HEK293 (cell line): Measurements from ENCODE around the gene CCNY.

Experiments used
- CTCF ChIA-PET: fragments of 350-600 bp; formaldehyde crosslinking; extraction: SDS; loops from one replicate; lab custom pipeline; 2021; ENCODE audit warnings: antibody characterized with exemption; lab: Yijun Ruan, JAX
- POLR2A ChIA-PET: fragments of 300-600 bp; formaldehyde crosslinking; extraction: SDS; loops from one replicate; lab custom pipeline; 2020; ENCODE audit warnings: antibody characterized with exemption, inconsistent platforms; lab: Yijun Ruan, JAX
- H3K27ac ChIP-seq: fragments of 200-500 bp; sonication (Bioruptor generic); 2 replicates; pipeline ENCODE4 v1.5.1; 2014; ENCODE audit warnings: low read depth, low read length, control low read depth, inconsistent platforms; ENCODE audit errors: extremely low read depth
- H3K36me3 ChIP-seq, 2 experiments: fragments of 200-500 bp in 1 of 2; sonication (Bioruptor generic) in 1 of 2; 1 replicate in 1 of 2; 2 replicates in 1 of 2; pipeline ENCODE4 v1.5.1; 2014 to 2017; ENCODE audit warnings: inconsistent platforms in 2 of 2, low read length in 2 of 2; ENCODE audit not compliant: control insufficient read depth in 2 of 2, insufficient read depth in 1 of 2
- H3K4me1 ChIP-seq: fragments of 200-500 bp; sonication (Bioruptor generic); 2 replicates; pipeline ENCODE4 v1.5.1; 2014; ENCODE audit warnings: mild to moderate bottlenecking, low read length, inconsistent platforms; ENCODE audit not compliant: control insufficient read depth, insufficient read depth
- H3K4me3 ChIP-seq: 2 replicates; pipeline ENCODE4 v1.5.1; 2011; ENCODE audit warnings: low read depth, mild to moderate bottlenecking, control low read depth, low read length, moderate library complexity
- H3K9me3 ChIP-seq: fragments of 200-500 bp; sonication (Bioruptor generic); 2 replicates; pipeline ENCODE4 v1.5.1; 2014; ENCODE audit warnings: low read depth, low read length, inconsistent platforms; ENCODE audit not compliant: control insufficient read depth, insufficient read depth
- GLI4 ChIP-seq: fragments of 450-650 bp; formaldehyde crosslinking; IDR thresholded peaks from 2 replicates; pipeline ENCODE4 v1.5.1; 2016; ENCODE audit warnings: missing biosample characterization, missing genetic modification characterization
- GLIS1 ChIP-seq: fragments of 450-650 bp; formaldehyde crosslinking; IDR thresholded peaks from 2 replicates; pipeline ENCODE4 v1.5.1; 2016; ENCODE audit warnings: missing biosample characterization, missing genetic modification characterization
- GLIS2 ChIP-seq: fragments of 450-650 bp; formaldehyde crosslinking; IDR thresholded peaks from 2 replicates; pipeline ENCODE4 v1.5.1; 2016; ENCODE audit warnings: missing biosample characterization, missing genetic modification characterization
- HOXC10 ChIP-seq: sonication (generic); formaldehyde crosslinking; IDR thresholded peaks from 2 replicates; pipeline ENCODE4 v1.8.1; 2023; ENCODE audit warnings: mild to moderate bottlenecking, missing genetic modification reagents
- MEIS1 ChIP-seq: sonication (generic); formaldehyde crosslinking; IDR thresholded peaks from 2 replicates; pipeline ENCODE4 v1.8.1; 2022; ENCODE audit warnings: missing genetic modification reagents, mild to moderate bottlenecking, borderline replicate concordance
- PRDM1 ChIP-seq: fragments of 450-650 bp; formaldehyde crosslinking; IDR thresholded peaks from 2 replicates; pipeline ENCODE4; 2016; ENCODE audit warnings: missing biosample characterization, missing genetic modification characterization
- SCRT1 ChIP-seq: fragments of 450-650 bp; formaldehyde crosslinking; IDR thresholded peaks from 2 replicates; pipeline ENCODE4 v1.5.1; 2016; ENCODE audit warnings: missing biosample characterization, missing genetic modification characterization, borderline replicate concordance
- ZNF10 ChIP-seq: fragments of 450-650 bp; formaldehyde crosslinking; IDR thresholded peaks from 2 replicates; pipeline ENCODE4 v1.5.1; 2017; ENCODE audit warnings: missing biosample characterization, missing genetic modification characterization
- ZNF350 ChIP-seq: fragments of 450-650 bp; formaldehyde crosslinking; IDR thresholded peaks from 2 replicates; pipeline ENCODE4 v1.5.0; 2017; ENCODE audit warnings: missing biosample characterization, mild to moderate bottlenecking, missing genetic modification characterization
- ZNF391 ChIP-seq: fragments of 450-650 bp; formaldehyde crosslinking; IDR thresholded peaks from 2 replicates; pipeline ENCODE4 v1.5.1; 2016; ENCODE audit warnings: low read depth, missing biosample characterization, missing genetic modification characterization, borderline replicate concordance
- ZNF423 ChIP-seq: fragments of 450-650 bp; formaldehyde crosslinking; IDR thresholded peaks from 2 replicates; pipeline ENCODE4 v1.5.1; 2016; ENCODE audit warnings: missing biosample characterization, missing genetic modification characterization
- ZNF426 ChIP-seq: fragments of 450-650 bp; formaldehyde crosslinking; IDR thresholded peaks from 2 replicates; pipeline ENCODE4 v1.5.1; 2017; ENCODE audit warnings: missing biosample characterization, missing genetic modification characterization, mild to moderate bottlenecking, inconsistent platforms, moderate library complexity
- ZNF473 ChIP-seq: fragments of 450-650 bp; formaldehyde crosslinking; IDR thresholded peaks from 2 replicates; pipeline ENCODE4 v1.5.1; 2017; ENCODE audit warnings: missing biosample characterization, missing genetic modification characterization
- ZNF529 ChIP-seq: fragments of 450-650 bp; formaldehyde crosslinking; IDR thresholded peaks from 2 replicates; pipeline ENCODE4 v1.5.1; 2017; ENCODE audit warnings: missing genetic modification characterization, missing biosample characterization; ENCODE audit not compliant: insufficient replicate concordance
- ZNF549 ChIP-seq: fragments of 450-650 bp; IDR thresholded peaks from 2 replicates; pipeline ENCODE4 v1.5.1; 2018; ENCODE audit warnings: missing biosample characterization, missing genetic modification characterization, mild to moderate bottlenecking, inconsistent platforms, moderate library complexity
- ZNF555 ChIP-seq: fragments of 450-650 bp; formaldehyde crosslinking; conservative IDR thresholded peaks from 2 replicates; pipeline ENCODE4 v1.5.1; 2017; ENCODE audit warnings: missing biosample characterization, mild to moderate bottlenecking, missing genetic modification characterization, inconsistent platforms
- ZNF623 ChIP-seq: fragments of 450-650 bp; formaldehyde crosslinking; IDR thresholded peaks from 2 replicates; pipeline ENCODE4 v1.5.1; 2016; ENCODE audit warnings: missing biosample characterization, missing genetic modification characterization
- ZNF626 ChIP-seq: fragments of 450-650 bp; sonication (Bioruptor Pico); formaldehyde crosslinking; IDR thresholded peaks from 2 replicates; pipeline ENCODE4 v1.5.1; 2018; ENCODE audit warnings: missing biosample characterization, missing genetic modification characterization, inconsistent platforms
- ZNF629 ChIP-seq: fragments of 450-650 bp; formaldehyde crosslinking; IDR thresholded peaks from 2 replicates; pipeline ENCODE4 v1.5.1; 2017; ENCODE audit warnings: missing biosample characterization, missing genetic modification characterization
- ZNF776 ChIP-seq: fragments of 450-650 bp; formaldehyde crosslinking; IDR thresholded peaks from 2 replicates; pipeline ENCODE4 v1.5.0; 2017; ENCODE audit warnings: missing biosample characterization, missing genetic modification characterization, borderline replicate concordance
- ZNF830 ChIP-seq: fragments of 450-650 bp; IDR thresholded peaks from 2 replicates; pipeline ENCODE4 v1.5.0; 2018; ENCODE audit warnings: missing biosample characterization, missing genetic modification characterization, low read depth, mild to moderate bottlenecking, moderate library complexity
- ZSCAN30 ChIP-seq: fragments of 450-650 bp; IDR thresholded peaks from 2 replicates; pipeline ENCODE4 v1.5.1; 2018; ENCODE audit warnings: missing biosample characterization, mild to moderate bottlenecking, missing genetic modification characterization, moderate library complexity
- TF ChIP-seq, protein P1 (sequence below): fragments of 450-650 bp; formaldehyde crosslinking; IDR thresholded peaks from 2 replicates; pipeline ENCODE4 v1.5.1; 2016; ENCODE audit warnings: missing biosample characterization, missing genetic modification characterization
- TF ChIP-seq, protein P2 (sequence below): fragments of 450-650 bp; formaldehyde crosslinking; IDR thresholded peaks from 2 replicates; pipeline ENCODE4 v1.5.1; 2016; ENCODE audit warnings: missing biosample characterization, missing genetic modification characterization
- TF ChIP-seq, protein P3 (sequence below): fragments of 450-650 bp; formaldehyde crosslinking; IDR thresholded peaks from 2 replicates; pipeline ENCODE4 v1.5.1; 2016; ENCODE audit warnings: missing biosample characterization, missing genetic modification characterization
- TF ChIP-seq, protein P4 (sequence below): fragments of 450-650 bp; formaldehyde crosslinking; IDR thresholded peaks from 2 replicates; pipeline ENCODE4 v1.5.1; 2017; ENCODE audit warnings: missing biosample characterization, missing genetic modification characterization
- TF ChIP-seq, protein P5 (sequence below): fragments of 450-650 bp; formaldehyde crosslinking; IDR thresholded peaks from 2 replicates; pipeline ENCODE4 v1.5.1; 2017; ENCODE audit warnings: missing biosample characterization, missing genetic modification characterization
- TF ChIP-seq, protein P6 (sequence below): fragments of 450-650 bp; formaldehyde crosslinking; IDR thresholded peaks from 2 replicates; pipeline ENCODE4 v1.5.1; 2016; ENCODE audit warnings: missing biosample characterization, missing genetic modification characterization

CCNY gene

GRCh38 chr10:35520996-35521395 lies 184.7 kb downstream of the CCNY start:
- Histone ChIP-seq H3K36me3 (no peaks in the 10 kb centered on the region), H3K4me1 (no peaks in the 10 kb centered on the region), H3K4me3 (no peak overlapping the region), H3K27ac (no peak overlapping the region), H3K9me3 (no peaks in the 10 kb centered on the region)
- ChIA-PET CTCF (no interaction called here), POLR2A (no interaction called here)
- TF ChIP-seq, protein P1, sequence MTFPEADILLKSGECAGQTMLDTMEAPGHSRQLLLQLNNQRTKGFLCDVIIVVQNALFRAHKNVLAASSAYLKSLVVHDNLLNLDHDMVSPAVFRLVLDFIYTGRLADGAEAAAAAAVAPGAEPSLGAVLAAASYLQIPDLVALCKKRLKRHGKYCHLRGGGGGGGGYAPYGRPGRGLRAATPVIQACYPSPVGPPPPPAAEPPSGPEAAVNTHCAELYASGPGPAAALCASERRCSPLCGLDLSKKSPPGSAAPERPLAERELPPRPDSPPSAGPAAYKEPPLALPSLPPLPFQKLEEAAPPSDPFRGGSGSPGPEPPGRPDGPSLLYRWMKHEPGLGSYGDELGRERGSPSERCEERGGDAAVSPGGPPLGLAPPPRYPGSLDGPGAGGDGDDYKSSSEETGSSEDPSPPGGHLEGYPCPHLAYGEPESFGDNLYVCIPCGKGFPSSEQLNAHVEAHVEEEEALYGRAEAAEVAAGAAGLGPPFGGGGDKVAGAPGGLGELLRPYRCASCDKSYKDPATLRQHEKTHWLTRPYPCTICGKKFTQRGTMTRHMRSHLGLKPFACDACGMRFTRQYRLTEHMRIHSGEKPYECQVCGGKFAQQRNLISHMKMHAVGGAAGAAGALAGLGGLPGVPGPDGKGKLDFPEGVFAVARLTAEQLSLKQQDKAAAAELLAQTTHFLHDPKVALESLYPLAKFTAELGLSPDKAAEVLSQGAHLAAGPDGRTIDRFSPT (tag by site-specific recombination), result no peak
- TF ChIP-seq ZNF350 (tag by site-specific recombination), result no peak
- no peak for TF ChIP-seq GLI4 (tag by site-specific recombination)
- no peak for TF ChIP-seq HOXC10 (CRISPR knock-in tag)
- TF ChIP-seq GLIS2 (tag by site-specific recombination), result no peak
- TF ChIP-seq ZNF10, result no peak
- no peak for TF ChIP-seq ZNF555 (tag by site-specific recombination)
- TF ChIP-seq ZNF776 (tag by site-specific recombination), result no peak
- no peak for TF ChIP-seq ZSCAN30
- no peak for TF ChIP-seq ZNF623 (tag by site-specific recombination)
- no peak for TF ChIP-seq ZNF629 (tag by site-specific recombination)
- TF ChIP-seq, protein P2, sequence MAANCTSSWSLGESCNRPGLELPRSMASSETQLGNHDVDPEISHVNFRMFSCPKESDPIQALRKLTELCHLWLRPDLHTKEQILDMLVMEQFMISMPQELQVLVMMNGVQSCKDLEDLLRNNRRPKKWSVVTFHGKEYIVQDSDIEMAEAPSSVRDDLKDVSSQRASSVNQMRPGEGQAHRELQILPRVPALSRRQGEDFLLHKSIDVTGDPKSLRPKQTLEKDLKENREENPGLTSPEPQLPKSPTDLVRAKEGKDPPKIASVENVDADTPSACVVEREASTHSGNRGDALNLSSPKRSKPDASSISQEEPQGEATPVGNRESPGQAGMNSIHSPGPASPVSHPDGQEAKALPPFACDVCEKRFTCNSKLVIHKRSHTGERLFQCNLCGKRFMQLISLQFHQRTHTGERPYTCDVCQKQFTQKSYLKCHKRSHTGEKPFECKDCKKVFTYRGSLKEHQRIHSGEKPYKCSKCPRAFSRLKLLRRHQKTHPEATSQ (tag by site-specific recombination), result no peak
- TF ChIP-seq ZNF391 (tag by site-specific recombination), result no peak
- no peak for TF ChIP-seq ZNF549 (tag by site-specific recombination)
- TF ChIP-seq SCRT1 (tag by site-specific recombination), result no peak
- TF ChIP-seq ZNF423 (tag by site-specific recombination), result no peak

GRCh38 chr10:35523670-35524225 lies 187.4 kb downstream of the CCNY start:
- Histone ChIP-seq H3K36me3 (no peaks in the 10 kb centered on the region), H3K27ac (no peak overlapping the region), H3K4me1 (no peaks in the 10 kb centered on the region), H3K9me3 (no peaks in the 10 kb centered on the region), H3K4me3 (no peak overlapping the region)
- ChIA-PET CTCF (no interaction called here), POLR2A (no interaction called here)
- no peak for TF ChIP-seq ZNF830
- TF ChIP-seq, protein P3, sequence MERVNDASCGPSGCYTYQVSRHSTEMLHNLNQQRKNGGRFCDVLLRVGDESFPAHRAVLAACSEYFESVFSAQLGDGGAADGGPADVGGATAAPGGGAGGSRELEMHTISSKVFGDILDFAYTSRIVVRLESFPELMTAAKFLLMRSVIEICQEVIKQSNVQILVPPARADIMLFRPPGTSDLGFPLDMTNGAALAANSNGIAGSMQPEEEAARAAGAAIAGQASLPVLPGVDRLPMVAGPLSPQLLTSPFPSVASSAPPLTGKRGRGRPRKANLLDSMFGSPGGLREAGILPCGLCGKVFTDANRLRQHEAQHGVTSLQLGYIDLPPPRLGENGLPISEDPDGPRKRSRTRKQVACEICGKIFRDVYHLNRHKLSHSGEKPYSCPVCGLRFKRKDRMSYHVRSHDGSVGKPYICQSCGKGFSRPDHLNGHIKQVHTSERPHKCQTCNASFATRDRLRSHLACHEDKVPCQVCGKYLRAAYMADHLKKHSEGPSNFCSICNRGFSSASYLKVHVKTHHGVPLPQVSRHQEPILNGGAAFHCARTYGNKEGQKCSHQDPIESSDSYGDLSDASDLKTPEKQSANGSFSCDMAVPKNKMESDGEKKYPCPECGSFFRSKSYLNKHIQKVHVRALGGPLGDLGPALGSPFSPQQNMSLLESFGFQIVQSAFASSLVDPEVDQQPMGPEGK (tag by site-specific recombination), result no peak
- no peak for TF ChIP-seq ZNF426 (tag by site-specific recombination)
- TF ChIP-seq ZNF626 (tag by site-specific recombination), result no peak
- TF ChIP-seq ZNF423 (tag by site-specific recombination), result no peak
- TF ChIP-seq, protein P4, sequence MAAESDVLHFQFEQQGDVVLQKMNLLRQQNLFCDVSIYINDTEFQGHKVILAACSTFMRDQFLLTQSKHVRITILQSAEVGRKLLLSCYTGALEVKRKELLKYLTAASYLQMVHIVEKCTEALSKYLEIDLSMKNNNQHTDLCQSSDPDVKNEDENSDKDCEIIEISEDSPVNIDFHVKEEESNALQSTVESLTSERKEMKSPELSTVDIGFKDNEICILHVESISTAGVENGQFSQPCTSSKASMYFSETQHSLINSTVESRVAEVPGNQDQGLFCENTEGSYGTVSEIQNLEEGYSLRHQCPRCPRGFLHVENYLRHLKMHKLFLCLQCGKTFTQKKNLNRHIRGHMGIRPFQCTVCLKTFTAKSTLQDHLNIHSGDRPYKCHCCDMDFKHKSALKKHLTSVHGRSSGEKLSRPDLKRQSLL (tag by site-specific recombination), result no peak
- TF ChIP-seq, protein P5, sequence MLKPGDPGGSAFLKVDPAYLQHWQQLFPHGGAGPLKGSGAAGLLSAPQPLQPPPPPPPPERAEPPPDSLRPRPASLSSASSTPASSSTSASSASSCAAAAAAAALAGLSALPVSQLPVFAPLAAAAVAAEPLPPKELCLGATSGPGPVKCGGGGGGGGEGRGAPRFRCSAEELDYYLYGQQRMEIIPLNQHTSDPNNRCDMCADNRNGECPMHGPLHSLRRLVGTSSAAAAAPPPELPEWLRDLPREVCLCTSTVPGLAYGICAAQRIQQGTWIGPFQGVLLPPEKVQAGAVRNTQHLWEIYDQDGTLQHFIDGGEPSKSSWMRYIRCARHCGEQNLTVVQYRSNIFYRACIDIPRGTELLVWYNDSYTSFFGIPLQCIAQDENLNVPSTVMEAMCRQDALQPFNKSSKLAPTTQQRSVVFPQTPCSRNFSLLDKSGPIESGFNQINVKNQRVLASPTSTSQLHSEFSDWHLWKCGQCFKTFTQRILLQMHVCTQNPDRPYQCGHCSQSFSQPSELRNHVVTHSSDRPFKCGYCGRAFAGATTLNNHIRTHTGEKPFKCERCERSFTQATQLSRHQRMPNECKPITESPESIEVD, result no peak
- TF ChIP-seq, protein P6, sequence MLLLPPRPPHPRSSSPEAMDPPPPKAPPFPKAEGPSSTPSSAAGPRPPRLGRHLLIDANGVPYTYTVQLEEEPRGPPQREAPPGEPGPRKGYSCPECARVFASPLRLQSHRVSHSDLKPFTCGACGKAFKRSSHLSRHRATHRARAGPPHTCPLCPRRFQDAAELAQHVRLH (tag by site-specific recombination), result no peak
- no peak for TF ChIP-seq GLIS1 (tag by site-specific recombination)
- TF ChIP-seq ZNF473 (tag by site-specific recombination), result no peak
- no peak for TF ChIP-seq PRDM1 (tag by site-specific recombination)
- TF ChIP-seq ZNF529 (tag by site-specific recombination), result no peak
- no peak for TF ChIP-seq MEIS1 (CRISPR knock-in tag)
